ENCODE results near the gene NAPB.
"Not testable (repeated sequence)": the region's sequence is repeated elsewhere in the genome, so short reads cannot be mapped to it uniquely, and the experiment has no call there.

NAPB gene

GRCh38 chr20:23368316-23369071 lies 52.8 kb downstream of the NAPB start:
- no peak for DNase-seq (ENCODE audit: low read depth, low spot score)

- no peak for DNase-seq (ENCODE audit: low read depth, low spot score)
These were observed 53.5 kb downstream of the NAPB start for GRCh38 chr20:23367770-23368169.

- no peak for DNase-seq (ENCODE audit: low read depth, low spot score)
These were observed 54.9 kb downstream of the NAPB start for GRCh38 chr20:23366384-23366783.

- no peak for DNase-seq (ENCODE audit: low read depth, low spot score)
These were observed 55.7 kb downstream of the NAPB start for GRCh38 chr20:23365390-23366165.

GRCh38 chr20:23363257-23363649 lies 58.0 kb downstream of the NAPB start:
- DNase-seq (ENCODE audit: low read depth, low spot score), result no peak

- peak; percentile 55 for DNase-seq (ENCODE audit: low read depth, low spot score)
These were observed 58.7 kb downstream of the NAPB start for GRCh38 chr20:23362392-23363256.

GRCh38 chr20:23361476-23362391 lies 59.6 kb downstream of the NAPB start, which contains the start of gene GZF1:
Gene GZF1 (plus strand): TSS chr20:23362182. CDS start chr20:23364384, 2,202 bp downstream.
- DNase-seq (ENCODE audit: low read depth, low spot score), result peak; percentile 99

GRCh38 chr20:23361119-23361475 lies 60.2 kb downstream of the NAPB start:
- no peak for DNase-seq (ENCODE audit: low read depth, low spot score)

- no peak for DNase-seq (ENCODE audit: low read depth, low spot score)
These were observed 60.8 kb downstream of the NAPB start for GRCh38 chr20:23360531-23360930.

GRCh38 chr20:23358923-23359593 lies 62.2 kb downstream of the NAPB start:
- no peak for DNase-seq (ENCODE audit: low read depth, low spot score)

GRCh38 chr20:23358563-23358906 lies 62.8 kb downstream of the NAPB start:
- DNase-seq (ENCODE audit: low read depth, low spot score), result no peak

GRCh38 chr20:23357767-23358562 lies 63.3 kb downstream of the NAPB start:
- DNase-seq (ENCODE audit: low read depth, low spot score), result peak; percentile 100

GRCh38 chr20:23356203-23356602 lies 65.1 kb downstream of the NAPB start:
- DNase-seq (ENCODE audit: low read depth, low spot score), result peak; percentile 43

GRCh38 chr20:23350904-23351838 lies 70.1 kb downstream of the NAPB start:
- peak; percentile 64 for DNase-seq (ENCODE audit: low read depth, low spot score)

GRCh38 chr20:23350196-23350903 lies 70.9 kb downstream of the NAPB start, which contains the start of gene NXT1:
Gene NXT1 (plus strand): TSS chr20:23350791. CDS start chr20:23354042, 3,251 bp downstream.
- DNase-seq (ENCODE audit: low read depth, low spot score), result peak; percentile 99

- DNase-seq (ENCODE audit: low read depth, low spot score), result peak; percentile 55
These were observed 71.7 kb downstream of the NAPB start for GRCh38 chr20:23349338-23350195.

- not testable (repeated sequence) for DNase-seq (ENCODE audit: low read depth, low spot score)
These were observed 72.8 kb downstream of the NAPB start for GRCh38 chr20:23348510-23348909.
